ENCODE measurements around the gene USP4. TPM values are rescaled to one million over a fixed set of nuclear protein-coding genes. Genes with fewer than 3 reads are reported as not detected.
"Not testable (repeated sequence)": the region's sequence is repeated elsewhere in the genome, so short reads cannot be mapped to it uniquely, and the experiment has no call there.

The USP4 gene
- total RNA-seq, 1 donor from 2014 or later = 48.8 TPM

GRCh38 chr3:49352890-49353421 is 13.1 kb upstream of the USP4 start:
- Mint-ChIP-seq H3K9me3 (no peaks in the 10 kb centered on the region), H3K36me3 (peaks cover 10% of the 10 kb centered on the region), H3K4me1 (ENCODE audit: unreplicated experiment) (peaks cover 13% of the 10 kb centered on the region), H3K27me3 (no peaks in the 10 kb centered on the region), H3K27ac (peak overlapping the region; percentile 87), H3K4me3 (peak overlapping the region; percentile 3)
- TF ChIP-seq CTCF (conservative IDR thresholded peaks at IDR 0.05) = no peak
- no peak for DNase-seq (ENCODE audit: extremely low spot score, unreplicated experiment)

- no peaks in the 10 kb centered on the region for H3K27me3 Mint-ChIP-seq
- H3K9me3 Mint-ChIP-seq = no peaks in the 10 kb centered on the region
- no peak for TF ChIP-seq CTCF (conservative IDR thresholded peaks at IDR 0.05)
- H3K4me1 Mint-ChIP-seq (ENCODE audit: unreplicated experiment) = peaks cover 13% of the 10 kb centered on the region
- peaks cover 10% of the 10 kb centered on the region for H3K36me3 Mint-ChIP-seq
- DNase-seq (ENCODE audit: extremely low spot score, unreplicated experiment) = no peak
- no peak overlapping the region for H3K4me3 Mint-ChIP-seq
- peak overlapping the region; percentile 83 for H3K27ac Mint-ChIP-seq
Measured at GRCh38 chr3:49352281-49352680, 12.4 kb upstream of the USP4 start.

- peak overlapping the region; percentile 63 for H3K4me3 Mint-ChIP-seq
Measured at GRCh38 chr3:49351521-49352011, 11.7 kb upstream of the USP4 start.

GRCh38 chr3:49349348-49350114 is 9.7 kb upstream of the USP4 start:
- Mint-ChIP-seq H3K9me3 (no peaks in the 10 kb centered on the region), H3K27me3 (no peaks in the 10 kb centered on the region), H3K4me3 (no peak overlapping the region), H3K4me1 (ENCODE audit: unreplicated experiment) (peaks cover 5% of the 10 kb centered on the region), H3K36me3 (peaks cover 4% of the 10 kb centered on the region), H3K27ac (no peak overlapping the region)
- no peak for TF ChIP-seq CTCF (conservative IDR thresholded peaks at IDR 0.05)
- no peak for DNase-seq (ENCODE audit: extremely low spot score, unreplicated experiment)

More at GRCh38 chr3:49351521-49352011, 11.7 kb upstream of the USP4 start:
- H3K27ac Mint-ChIP-seq = peak overlapping the region; percentile 83
- peaks cover 11% of the 10 kb centered on the region for H3K4me1 Mint-ChIP-seq (ENCODE audit: unreplicated experiment)
- no peaks in the 10 kb centered on the region for H3K9me3 Mint-ChIP-seq
- peaks cover 10% of the 10 kb centered on the region for H3K36me3 Mint-ChIP-seq
- no peaks in the 10 kb centered on the region for H3K27me3 Mint-ChIP-seq
- no peak for TF ChIP-seq CTCF (conservative IDR thresholded peaks at IDR 0.05)
- no peak for DNase-seq (ENCODE audit: extremely low spot score, unreplicated experiment)

- not testable (repeated sequence) for DNase-seq (ENCODE audit: extremely low spot score, unreplicated experiment); H3K27me3 Mint-ChIP-seq; H3K4me1 Mint-ChIP-seq (ENCODE audit: unreplicated experiment); H3K27ac Mint-ChIP-seq; H3K9me3 Mint-ChIP-seq; H3K36me3 Mint-ChIP-seq; H3K4me3 Mint-ChIP-seq
Measured at GRCh38 chr3:49348361-49348760, 8.5 kb upstream of the USP4 start.

- Mint-ChIP-seq H3K4me3 (no peak overlapping the region), H3K27ac (no peak overlapping the region), H3K4me1 (ENCODE audit: unreplicated experiment) (peaks cover 3% of the 10 kb centered on the region), H3K9me3 (no peaks in the 10 kb centered on the region), H3K36me3 (no peaks in the 10 kb centered on the region), H3K27me3 (no peaks in the 10 kb centered on the region)
- no peak for TF ChIP-seq CTCF (conservative IDR thresholded peaks at IDR 0.05)
- no peak for DNase-seq (ENCODE audit: extremely low spot score, unreplicated experiment)
Measured at GRCh38 chr3:49346797-49347251, 7.0 kb upstream of the USP4 start.

Measured in type B pancreatic cell (in vitro differentiated cells).